ENCODE results near the gene SHISAL1. TPM values are rescaled to one million over a fixed set of nuclear protein-coding genes. Genes with fewer than 3 reads are reported as not detected.

The SHISAL1 gene
- total RNA-seq, 1 experiment from 2014 or later, result 2.9 TPM

- H3K79me2 ChIP-seq (ENCODE audit: insufficient read depth, low read length), result no peaks in the 10 kb centered on the region
- no peak overlapping the region for H2BK15ac ChIP-seq (ENCODE audit: low read depth, low read length)
- no peak overlapping the region for H3K56ac ChIP-seq (ENCODE audit: insufficient read length, low read depth, low read length)
- no peak overlapping the region for H3K23ac ChIP-seq (ENCODE audit: insufficient read length, low read depth, low read length)
- H3K9me3 ChIP-seq (ENCODE audit: control insufficient read depth, low read depth, low read length), result no peaks in the 10 kb centered on the region
- no peak overlapping the region for H3T11ph ChIP-seq (ENCODE audit: low read length)
- H2BK120ac ChIP-seq (ENCODE audit: low read depth, low read length, poor library complexity, severe bottlenecking), result no peak overlapping the region
- H2AFZ ChIP-seq (ENCODE audit: low read length), result no peak overlapping the region
- H3K4me1 ChIP-seq (ENCODE audit: insufficient read depth, low read length), result no peaks in the 10 kb centered on the region
- H2BK12ac ChIP-seq (ENCODE audit: insufficient read length, low read depth, low read length), result no peak overlapping the region
- no peak overlapping the region for H4K91ac ChIP-seq (ENCODE audit: insufficient read length, low read depth, low read length)
- no peaks in the 10 kb centered on the region for H4K20me1 ChIP-seq (ENCODE audit: control insufficient read depth, insufficient read depth, insufficient read length)
- no peak for DNase-seq
- Mint-ChIP-seq H3K36me3 (ENCODE audit: insufficient read depth in 1 of 3, low read depth in 3 of 3) (no peaks in the 10 kb centered on the region), H3K27ac (no peak overlapping the region), H3K27me3 (ENCODE audit: low read depth) (no peaks in the 10 kb centered on the region; the same call in 1 of the 2 replicates), H3K9me3 (no peaks in the 10 kb centered on the region), H3K4me1 (peaks cover 4 to 7% of the 10 kb centered on the region in 2 experiments; a peak in 3 of 4 replicates), H3K4me3 (no peak overlapping the region)
- H3K18ac ChIP-seq (ENCODE audit: insufficient read length, low read depth, low read length), result no peak overlapping the region
- no peaks in the 10 kb centered on the region for H3K23me2 ChIP-seq (ENCODE audit: insufficient read length, low read depth, low read length, poor library complexity, severe bottlenecking)
- H4K5ac ChIP-seq (ENCODE audit: insufficient read length, low read depth, low read length), result no peak overlapping the region
- no peak overlapping the region for H2AK5ac ChIP-seq (ENCODE audit: insufficient read length, low read length)
- no peak overlapping the region for H2BK5ac ChIP-seq (ENCODE audit: insufficient read length, low read length)
- no peak overlapping the region for H3K4ac ChIP-seq (ENCODE audit: low read depth, low read length)
- no peaks in the 10 kb centered on the region for H3K27me3 ChIP-seq (ENCODE audit: insufficient read depth, low read length)
- no peak for TF ChIP-seq CTCF (conservative IDR thresholded peaks at IDR 0.05)
- H3K4me2 ChIP-seq (ENCODE audit: insufficient read depth, insufficient read length, low read length), result no peak overlapping the region
- no peak overlapping the region for H3K14ac ChIP-seq (ENCODE audit: insufficient read depth, low read length)
- no peak overlapping the region for H4K8ac ChIP-seq (replicated peaks; ENCODE audit: insufficient read length, low read depth, low read length)
- WGBS (ENCODE audit: extremely low coverage, insufficient read length, low lambda C conversion rate), result no CpG with 5 or more reads among the region's 3 CpGs
- no peak overlapping the region for H2BK20ac ChIP-seq (ENCODE audit: low read depth, low read length, poor library complexity, severe bottlenecking)
- H3K79me1 ChIP-seq (ENCODE audit: insufficient read depth, low read depth, low read length, poor library complexity, severe bottlenecking), result no peaks in the 10 kb centered on the region
- no peak overlapping the region for H3K27ac ChIP-seq (ENCODE audit: insufficient read length, low read depth, low read length)
- H3K9ac ChIP-seq (ENCODE audit: extremely low read depth, insufficient read length, low read length), result no peak overlapping the region
These were observed 938 bp downstream of the SHISAL1 start for GRCh38 chr22:44311855-44312170.
